Parathyroid adenoma (tissue), 2 donors: Measurements from ENCODE around the gene HTRA1.

Experiments
- H2AFZ ChIP-seq: fragments of 300-600 bp; sonication (generic); one replicate; pipeline ENCODE4 v1.7.0; 2017; ENCODE audit warnings: antibody characterized with exemption, mild to moderate bottlenecking
- H3K27ac ChIP-seq: fragments of 300-600 bp; sonication (generic); one replicate; pipeline ENCODE4 v1.7.0; 2017
- H3K27me3 ChIP-seq: fragments of 300-600 bp; sonication (generic); one replicate; pipeline ENCODE4 v1.7.0; 2017; ENCODE audit warnings: low read length; ENCODE audit not compliant: control insufficient read depth, insufficient read depth
- H3K36me3 ChIP-seq: fragments of 300-600 bp; sonication (generic); one replicate; pipeline ENCODE4 v1.7.0; 2017; ENCODE audit warnings: low read length; ENCODE audit not compliant: control insufficient read depth, insufficient read depth
- H3K4me1 ChIP-seq: fragments of 300-600 bp; sonication (generic); one replicate; pipeline ENCODE4 v1.7.0; 2017; ENCODE audit warnings: control low read depth
- H3K4me2 ChIP-seq: fragments of 300-600 bp; sonication (generic); one replicate; pipeline ENCODE4 v1.7.0; 2017; ENCODE audit warnings: low read length
- H3K4me3 ChIP-seq: fragments of 300-600 bp; sonication (generic); one replicate; pipeline ENCODE4 v1.7.0; 2017; ENCODE audit warnings: low read depth, low read length
- H3K79me2 ChIP-seq: fragments of 300-600 bp; sonication (generic); one replicate; pipeline ENCODE4 v1.7.0; 2017; ENCODE audit warnings: control low read depth
- H3K9ac ChIP-seq: fragments of 300-600 bp; sonication (generic); one replicate; pipeline ENCODE4 v1.7.0; 2017; ENCODE audit warnings: mild to moderate bottlenecking
- H3K9me3 ChIP-seq: fragments of 300-600 bp; sonication (generic); one replicate; pipeline ENCODE4 v1.7.0; 2017; ENCODE audit warnings: low read length; ENCODE audit not compliant: control insufficient read depth
- CTCF ChIP-seq: fragments of 300-600 bp; sonication (generic); IDR thresholded peaks from one replicate; pipeline ENCODE4 v1.7.0; 2017; ENCODE audit warnings: antibody characterized with exemption, mild to moderate bottlenecking
- donor health status: primary hyperparathyroidism.

The HTRA1 gene

GRCh38 chr10:122457934-122458333 is 3.4 kb upstream of the HTRA1 start:
- Histone ChIP-seq H3K9me3 (no peaks in the 10 kb centered on the region), H3K27me3 (no peaks in the 10 kb centered on the region), H3K4me1 (no peaks in the 10 kb centered on the region), H3K4me2 (no peak overlapping the region), H3K79me2 (no peaks in the 10 kb centered on the region), H3K9ac (no peak overlapping the region), H3K27ac (no peak overlapping the region), H2AFZ (no peak overlapping the region), H3K36me3 (no peaks in the 10 kb centered on the region), H3K4me3 (no peak overlapping the region)
- TF ChIP-seq CTCF, result no peak

GRCh38 chr10:122458693-122459092 is 2.7 kb upstream of the HTRA1 start:
- TF ChIP-seq CTCF, result no peak
- Histone ChIP-seq H3K27me3 (no peaks in the 10 kb centered on the region), H3K27ac (no peak overlapping the region)

GRCh38 chr10:122459561-122460273 is 1.6 kb upstream of the HTRA1 start:
- no peak overlapping the region for H3K4me3 ChIP-seq
- no peaks in the 10 kb centered on the region for H3K36me3 ChIP-seq
- H3K9me3 ChIP-seq, result no peaks in the 10 kb centered on the region
- H3K4me2 ChIP-seq, result no peak overlapping the region
- no peak overlapping the region for H2AFZ ChIP-seq
- no peak for TF ChIP-seq CTCF
- no peaks in the 10 kb centered on the region for H3K27me3 ChIP-seq
- peaks cover 3% of the 10 kb centered on the region for H3K79me2 ChIP-seq
- H3K9ac ChIP-seq, result no peak overlapping the region
- H3K4me1 ChIP-seq, result no peaks in the 10 kb centered on the region
- H3K27ac ChIP-seq, result no peak overlapping the region

More at GRCh38 chr10:122458693-122459092, 2.7 kb upstream of the HTRA1 start:
- H3K4me2 ChIP-seq, result no peak overlapping the region
- H3K36me3 ChIP-seq, result no peaks in the 10 kb centered on the region
- no peaks in the 10 kb centered on the region for H3K4me1 ChIP-seq
- no peak overlapping the region for H3K4me3 ChIP-seq
- H3K79me2 ChIP-seq, result no peaks in the 10 kb centered on the region
- H3K9me3 ChIP-seq, result no peaks in the 10 kb centered on the region
- H3K9ac ChIP-seq, result no peak overlapping the region
- H2AFZ ChIP-seq, result no peak overlapping the region

- H3K36me3 ChIP-seq, result no peaks in the 10 kb centered on the region
- peaks cover 3% of the 10 kb centered on the region for H3K79me2 ChIP-seq
- H3K4me3 ChIP-seq, result peak overlapping the region; percentile 53
- H2AFZ ChIP-seq, result peak overlapping the region; percentile 96
- H3K4me2 ChIP-seq, result peak overlapping the region; percentile 88
- H3K9me3 ChIP-seq, result no peaks in the 10 kb centered on the region
- no peak overlapping the region for H3K9ac ChIP-seq
- no peak for TF ChIP-seq CTCF
- no peaks in the 10 kb centered on the region for H3K27me3 ChIP-seq
- no peaks in the 10 kb centered on the region for H3K4me1 ChIP-seq
- H3K27ac ChIP-seq, result no peak overlapping the region
Measured at GRCh38 chr10:122460891-122461293, 461 bp upstream of the HTRA1 start.
